Panc1 (cell line): ENCODE data around the gene STARD9.

ENCODE experiments used
- POLR2AphosphoS5 ChIP-seq: IDR thresholded peaks from 2 replicates; pipeline ENCODE4 v1.6.1; 2012; ENCODE audit warnings: mild to moderate bottlenecking, low read depth, low read length, moderate library complexity
- TF ChIP-seq, protein P1 (sequence below), 2 experiments: IDR thresholded peaks; 2 replicates each; pipeline ENCODE4 v1.6.1; 2011 to 2012; ENCODE audit warnings: low read depth in 2 of 2, control low read depth in 1 of 2, low read length in 1 of 2, mild to moderate bottlenecking in 1 of 2, moderate library complexity in 1 of 2; ENCODE audit not compliant: insufficient read depth in 1 of 2
- TF ChIP-seq, protein P2 (sequence below): fragments of 450-650 bp; IDR thresholded peaks from 2 replicates; pipeline ENCODE4 v1.5.1; 2017; ENCODE audit warnings: mild to moderate bottlenecking

DNA sequence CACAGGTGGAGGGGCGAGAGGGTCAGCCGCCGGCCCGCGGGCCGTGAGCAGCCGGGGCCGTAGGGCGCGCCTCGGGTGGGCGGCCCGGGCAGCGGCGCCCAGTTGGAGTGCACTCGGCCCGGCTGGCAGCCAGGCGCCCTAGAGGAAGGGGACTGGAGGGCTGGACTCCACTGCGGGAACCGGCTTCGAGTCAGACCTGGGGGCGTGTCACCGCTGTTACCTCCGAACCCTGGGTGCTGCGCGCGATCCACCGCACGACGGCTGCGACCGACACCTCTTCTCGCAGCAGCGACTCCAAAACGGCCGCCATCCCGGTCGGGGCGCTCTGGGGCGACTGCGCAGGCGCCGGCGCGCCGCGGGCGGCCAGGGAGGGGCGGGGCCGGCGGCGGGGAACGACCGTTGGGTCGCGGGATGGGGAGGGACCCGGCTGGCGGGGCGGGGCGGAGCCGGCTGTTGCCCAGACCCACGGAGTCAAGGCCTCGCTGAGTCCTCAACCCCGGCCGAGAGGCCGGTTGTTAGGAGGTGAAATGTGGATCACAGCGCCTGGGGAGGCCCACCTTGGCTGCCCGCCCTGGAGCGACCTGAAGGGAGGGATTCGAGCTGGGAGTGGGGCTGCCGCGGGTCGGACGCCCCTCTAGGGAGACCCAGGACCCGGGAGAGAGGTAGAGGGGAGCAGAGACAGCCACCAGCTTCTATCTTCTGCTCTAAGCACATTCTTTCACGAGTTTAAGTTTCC lies 161.6 kb downstream of the STARD9 start, which contains the start of gene CDAN1:
- TF ChIP-seq, protein P1, sequence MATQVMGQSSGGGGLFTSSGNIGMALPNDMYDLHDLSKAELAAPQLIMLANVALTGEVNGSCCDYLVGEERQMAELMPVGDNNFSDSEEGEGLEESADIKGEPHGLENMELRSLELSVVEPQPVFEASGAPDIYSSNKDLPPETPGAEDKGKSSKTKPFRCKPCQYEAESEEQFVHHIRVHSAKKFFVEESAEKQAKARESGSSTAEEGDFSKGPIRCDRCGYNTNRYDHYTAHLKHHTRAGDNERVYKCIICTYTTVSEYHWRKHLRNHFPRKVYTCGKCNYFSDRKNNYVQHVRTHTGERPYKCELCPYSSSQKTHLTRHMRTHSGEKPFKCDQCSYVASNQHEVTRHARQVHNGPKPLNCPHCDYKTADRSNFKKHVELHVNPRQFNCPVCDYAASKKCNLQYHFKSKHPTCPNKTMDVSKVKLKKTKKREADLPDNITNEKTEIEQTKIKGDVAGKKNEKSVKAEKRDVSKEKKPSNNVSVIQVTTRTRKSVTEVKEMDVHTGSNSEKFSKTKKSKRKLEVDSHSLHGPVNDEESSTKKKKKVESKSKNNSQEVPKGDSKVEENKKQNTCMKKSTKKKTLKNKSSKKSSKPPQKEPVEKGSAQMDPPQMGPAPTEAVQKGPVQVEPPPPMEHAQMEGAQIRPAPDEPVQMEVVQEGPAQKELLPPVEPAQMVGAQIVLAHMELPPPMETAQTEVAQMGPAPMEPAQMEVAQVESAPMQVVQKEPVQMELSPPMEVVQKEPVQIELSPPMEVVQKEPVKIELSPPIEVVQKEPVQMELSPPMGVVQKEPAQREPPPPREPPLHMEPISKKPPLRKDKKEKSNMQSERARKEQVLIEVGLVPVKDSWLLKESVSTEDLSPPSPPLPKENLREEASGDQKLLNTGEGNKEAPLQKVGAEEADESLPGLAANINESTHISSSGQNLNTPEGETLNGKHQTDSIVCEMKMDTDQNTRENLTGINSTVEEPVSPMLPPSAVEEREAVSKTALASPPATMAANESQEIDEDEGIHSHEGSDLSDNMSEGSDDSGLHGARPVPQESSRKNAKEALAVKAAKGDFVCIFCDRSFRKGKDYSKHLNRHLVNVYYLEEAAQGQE (IDR thresholded peaks at IDR 0.05; ENCODE audit: insufficient read depth in 1 of 2, low read depth in 2 of 2, low read length in 1 of 2) = no peak
- TF ChIP-seq, protein P2, sequence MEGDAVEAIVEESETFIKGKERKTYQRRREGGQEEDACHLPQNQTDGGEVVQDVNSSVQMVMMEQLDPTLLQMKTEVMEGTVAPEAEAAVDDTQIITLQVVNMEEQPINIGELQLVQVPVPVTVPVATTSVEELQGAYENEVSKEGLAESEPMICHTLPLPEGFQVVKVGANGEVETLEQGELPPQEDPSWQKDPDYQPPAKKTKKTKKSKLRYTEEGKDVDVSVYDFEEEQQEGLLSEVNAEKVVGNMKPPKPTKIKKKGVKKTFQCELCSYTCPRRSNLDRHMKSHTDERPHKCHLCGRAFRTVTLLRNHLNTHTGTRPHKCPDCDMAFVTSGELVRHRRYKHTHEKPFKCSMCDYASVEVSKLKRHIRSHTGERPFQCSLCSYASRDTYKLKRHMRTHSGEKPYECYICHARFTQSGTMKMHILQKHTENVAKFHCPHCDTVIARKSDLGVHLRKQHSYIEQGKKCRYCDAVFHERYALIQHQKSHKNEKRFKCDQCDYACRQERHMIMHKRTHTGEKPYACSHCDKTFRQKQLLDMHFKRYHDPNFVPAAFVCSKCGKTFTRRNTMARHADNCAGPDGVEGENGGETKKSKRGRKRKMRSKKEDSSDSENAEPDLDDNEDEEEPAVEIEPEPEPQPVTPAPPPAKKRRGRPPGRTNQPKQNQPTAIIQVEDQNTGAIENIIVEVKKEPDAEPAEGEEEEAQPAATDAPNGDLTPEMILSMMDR = no peak
- peak; percentile 82 for TF ChIP-seq POLR2AphosphoS5
